GM12878 (cell line): ENCODE results near the gene GMCL1. TPM values are rescaled to one million over a fixed set of nuclear protein-coding genes. Genes with fewer than 3 reads are reported as not detected.

Experiments used
- ATAC-seq: fragments of 200-7000 bp; cut with Tn5 transposase; 3 replicates; pipeline ENCODE4 v1.9.1; 2020; ENCODE audit warnings: mild to moderate bottlenecking, moderate library complexity
- BruUV-seq: library from RNA; stranded (reverse); fragments of 400-500 nt; replicated peaks from 2 replicates; lab custom pipeline; 2021; lab: Mats Ljungman, UMichigan
- CTCF ChIA-PET: fragments of 300-600 bp; sonication (Branson Sonifier 250); formaldehyde crosslinking; extraction: SDS; loops from one replicate; lab custom pipeline; 2021; ENCODE audit warnings: inconsistent platforms; lab: Yijun Ruan, JAX
- POLR2A ChIA-PET: fragments of 350-600 bp; formaldehyde crosslinking; extraction: SDS; loops from one replicate; lab custom pipeline; 2021; ENCODE audit warnings: inconsistent platforms; lab: Charles Lee
- RAD21 ChIA-PET: fragments of 300-600 bp; sonication (Branson Sonifier 250); formaldehyde crosslinking; loops from one replicate; lab custom pipeline; 2023; ENCODE audit warnings: antibody characterized with exemption; ENCODE audit not compliant: unreplicated experiment; lab: Charles Lee
- SMC1A ChIA-PET: fragments of 300-600 bp; sonication (Branson Sonifier 250); formaldehyde crosslinking; loops from one replicate; lab custom pipeline; 2023; ENCODE audit not compliant: unreplicated experiment, uncharacterized antibody; lab: Charles Lee
- DNase-seq: peaks from one replicate; pipeline ENCODE4 v3.0.0-alpha.2; 2011; ENCODE audit warnings: low read depth, low spot score
- FAIRE-seq: peaks from 3 replicates; lab custom pipeline; 2011; peaks lifted over from hg19 to GRCh38; lab: Jason Lieb, UNC
- H2AFZ ChIP-seq: 2 replicates; pipeline ENCODE4 v1.6.0; 2011; ENCODE audit warnings: low read depth, low read length, control low read depth; ENCODE audit not compliant: control insufficient read depth
- H3K27ac ChIP-seq: 2 replicates; pipeline ENCODE4 v1.5.1; 2011; ENCODE audit warnings: control low read depth; ENCODE audit not compliant: control insufficient read depth, insufficient read depth
- H3K27me3 ChIP-seq, 2 experiments: replicated peaks in 1 of 2; 2 replicates each; pipeline versions ENCODE4 v1.6.0 to v1.6.1; 2011; ENCODE audit warnings: low read length in 1 of 2; ENCODE audit not compliant: control insufficient read depth in 2 of 2, insufficient read depth in 2 of 2
- H3K36me3 ChIP-seq, 2 experiments: 2 replicates each; pipeline ENCODE4 v1.5.1; 2011; ENCODE audit warnings: low read length in 1 of 2; ENCODE audit not compliant: control insufficient read depth in 2 of 2, insufficient read depth in 2 of 2
- H3K4me1 ChIP-seq: 2 replicates; pipeline ENCODE4 v1.6.1; 2011; ENCODE audit warnings: mild to moderate bottlenecking, low read length, moderate library complexity, mixed read lengths; ENCODE audit not compliant: control insufficient read depth, insufficient read depth
- H3K4me2 ChIP-seq: 2 replicates; pipeline ENCODE4 v1.6.0; 2011; ENCODE audit warnings: control low read depth; ENCODE audit not compliant: control insufficient read depth, insufficient read depth
- H3K4me3 ChIP-seq: fragments of 200-600 bp; sonication (generic); 2 replicates; pipeline ENCODE4 v1.5.1; 2016
- H3K79me2 ChIP-seq: 2 replicates; pipeline ENCODE4 v1.6.0; 2011; ENCODE audit warnings: low read length; ENCODE audit not compliant: control insufficient read depth, insufficient read depth
- H3K9ac ChIP-seq: 2 replicates; pipeline ENCODE4 v1.8.0; 2011; ENCODE audit warnings: low read length, control low read depth, mixed read lengths; ENCODE audit not compliant: control insufficient read depth, insufficient read depth
- H3K9me3 ChIP-seq: replicated peaks from 3 replicates; pipeline ENCODE4 v1.5.1; 2011; ENCODE audit warnings: mild to moderate bottlenecking, low read length; ENCODE audit not compliant: control insufficient read depth, insufficient read depth
- H4K20me1 ChIP-seq: 2 replicates; pipeline ENCODE4 v1.6.0; 2011; ENCODE audit not compliant: control insufficient read depth, insufficient read depth
- CHD1 ChIP-seq: IDR thresholded peaks from 2 replicates; pipeline ENCODE4 v1.6.1; 2012; ENCODE audit warnings: low read depth, low read length, improper control_type of control experiment
- CREB1 ChIP-seq: IDR thresholded peaks from 2 replicates; pipeline ENCODE4 v1.6.1; 2012; ENCODE audit warnings: low read depth, mild to moderate bottlenecking, inconsistent platforms
- CREM ChIP-seq: IDR thresholded peaks from 2 replicates; pipeline ENCODE4 v1.6.1; 2014; ENCODE audit warnings: antibody characterized with exemption, low read depth
- GABPA ChIP-seq: IDR thresholded peaks from 2 replicates; pipeline ENCODE4 v1.6.1; 2014; ENCODE audit warnings: antibody characterized with exemption, low read depth, mild to moderate bottlenecking, inconsistent platforms
- GATAD2B ChIP-seq: fragments of 450-650 bp; conservative IDR thresholded peaks from 2 replicates; pipeline ENCODE4 v1.6.1; 2017; ENCODE audit warnings: low read depth, mild to moderate bottlenecking, moderate library complexity
- IKZF1 ChIP-seq: fragments of 450-650 bp; conservative IDR thresholded peaks from 2 replicates; pipeline ENCODE4 v1.6.1; 2017; ENCODE audit warnings: antibody characterized with exemption, mild to moderate bottlenecking
- MEF2B ChIP-seq: fragments of 450-650 bp; IDR thresholded peaks from 2 replicates; pipeline ENCODE4 v1.6.1; 2018; ENCODE audit warnings: mild to moderate bottlenecking, moderate library complexity; ENCODE audit not compliant: partially characterized antibody, poor library complexity, severe bottlenecking
- MTA3 ChIP-seq: IDR thresholded peaks from 2 replicates; pipeline ENCODE4 v1.6.1; 2012; ENCODE audit warnings: low read length, inconsistent platforms, borderline replicate concordance
- NBN ChIP-seq: fragments of 450-650 bp; IDR thresholded peaks from 2 replicates; pipeline ENCODE4 v1.6.1; 2016
- NFIC ChIP-seq: IDR thresholded peaks from 2 replicates; pipeline ENCODE4 v1.6.1; 2012; ENCODE audit warnings: low read depth, mild to moderate bottlenecking, inconsistent platforms, low read length, moderate library complexity
- RUNX3 ChIP-seq: IDR thresholded peaks from 2 replicates; pipeline ENCODE4 v1.6.1; 2012; ENCODE audit warnings: low read length, inconsistent platforms
- SP1 ChIP-seq: IDR thresholded peaks from one replicate; pipeline ENCODE4 v1.6.1; 2011; ENCODE audit warnings: low read depth, low read length
- WRNIP1 ChIP-seq: IDR thresholded peaks from 2 replicates; pipeline ENCODE4 v1.6.1; 2011; ENCODE audit warnings: low read depth, low read length, improper control_type of control experiment, borderline replicate concordance
- WGBS: methylation state at CpG from one replicate; pipeline ENCODE4 v1.1.6; 2016; ENCODE audit warnings: low lambda C conversion rate; ENCODE audit not compliant: insufficient replicate concordance, insufficient coverage; ENCODE audit errors: missing lambda C conversion rate; 5-methylcytosine and 5-hydroxymethylcytosine counted together
- in situ Hi-C: fragments of 300-500 bp; cut with MboI; formaldehyde crosslinking; loops from 9 replicates; pipeline ENCODE4 v1.14.3; 2018; ENCODE audit warnings: mixed read lengths
- intact Hi-C: fragments of 100-400 bp; cut with micrococcal nuclease; formaldehyde crosslinking; loops from one replicate; pipeline ENCODE4 v1.14.2; 2022; ENCODE audit not compliant: unreplicated experiment
- polyA plus RNA-seq, 11 experiments: library from polyadenylated mRNA; depleted of rRNA in 4 of 11; unstranded in 6 of 11; stranded (reverse) in 5 of 11; fragments of >200 nt; fragmentation: Nextera tagmentation in 4 of 11; fragmentation: Illumina TruSeq in 1 of 11; extraction: Ambion mirVana in 4 of 11; extraction: Trizol in 1 of 11; gene quantifications; 1 replicate in 1 of 11; 2 replicates in 10 of 11; pipeline versions ENCODE4 v1.2.1 to v1.2.3, GENCODE V29; 2011 to 2016; ENCODE audit warnings: inconsistent platforms in 2 of 11, missing spikeins in 2 of 11, low read depth in 1 of 11
- total RNA-seq, 4 experiments: library from RNA; depleted of rRNA in 3 of 4; stranded (reverse); fragments of >200 nt in 3 of 4; fragmentation: Illumina TruSeq in 1 of 4; extraction: Trizol in 1 of 4; gene quantifications; 2 replicates each; pipeline versions ENCODE4 v1.2.1 to v1.2.3, GENCODE V29; 2013 to 2021
- TF ChIP-seq, protein P1 (sequence below): IDR thresholded peaks from 2 replicates; pipeline ENCODE4 v1.6.1; 2011; ENCODE audit warnings: borderline replicate concordance, low read depth, mild to moderate bottlenecking, moderate library complexity, low read length; ENCODE audit not compliant: insufficient read depth, poor library complexity, severe bottlenecking
- TF ChIP-seq, protein P2 (sequence below): fragments of 450-650 bp; IDR thresholded peaks from 2 replicates; pipeline ENCODE4 v1.6.1; 2016; ENCODE audit warnings: mild to moderate bottlenecking, moderate library complexity, borderline replicate concordance
- TF ChIP-seq, protein P3 (sequence below): IDR thresholded peaks from 2 replicates; pipeline ENCODE4 v1.6.1; 2011; ENCODE audit warnings: borderline replicate concordance, low read depth, mild to moderate bottlenecking, moderate library complexity, mixed read lengths, low read length; ENCODE audit not compliant: insufficient read depth; ENCODE audit errors: extremely low read length

The GMCL1 gene
- total and polyA plus RNA-seq, 10 of the 15 experiments (the other 5 are each of a cell fraction or from before 2014, with no cell fraction given): 3.7 to 21.4 (median 12.3) TPM

DNA sequence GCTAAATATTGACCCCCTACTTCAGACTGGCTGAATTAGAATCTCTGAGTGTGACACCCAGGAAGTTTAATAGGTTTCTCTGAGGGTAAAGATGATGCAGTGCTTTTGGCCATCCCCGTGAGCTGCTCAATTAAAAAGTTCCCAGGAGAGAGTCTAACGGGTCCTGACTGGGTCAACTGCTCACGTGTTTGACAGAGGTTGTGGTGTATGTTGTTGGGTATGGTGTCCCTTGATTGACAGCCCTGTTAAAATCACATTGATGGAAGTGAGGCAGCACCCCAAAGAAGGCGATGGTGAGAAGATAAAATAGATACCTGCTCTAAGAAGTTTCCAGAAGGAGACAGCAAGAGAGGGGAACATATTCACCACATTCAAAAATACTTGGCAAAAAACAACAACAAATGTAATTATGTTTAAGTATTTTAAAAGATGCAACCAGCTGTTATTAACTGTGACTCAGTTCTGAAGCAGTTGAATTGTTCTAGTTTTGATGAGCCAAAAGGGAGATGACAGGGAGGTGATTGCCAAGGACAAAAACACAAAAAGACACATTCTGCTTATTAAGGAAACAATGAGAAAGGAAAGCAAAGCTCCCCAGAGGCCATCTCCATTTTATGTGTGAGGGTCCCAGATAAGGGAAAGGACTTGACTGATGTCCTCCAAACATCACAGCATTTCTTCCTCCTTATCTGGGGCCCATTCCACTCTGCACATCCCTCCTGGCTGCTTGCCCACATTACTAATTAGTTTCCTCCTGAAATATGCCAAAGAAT is 11.5 kb upstream of the GMCL1 start:
- CTCF ChIA-PET: interaction anchor here (1.0 to 13.5 kb wide), 19 partner anchors 10 to 1350 kb away, joined by 3 to 408 read pairs (median 8); partner anchors contain the start of genes ANXA4 and GMCL1
- no peaks in the 10 kb centered on the region for H4K20me1 ChIP-seq
- H3K9ac ChIP-seq: no peak overlapping the region
- no TSS peak for BruUV-seq
- no peak for FAIRE-seq
- H3K27me3 ChIP-seq: no peaks in the 10 kb centered on the region
- H3K36me3 ChIP-seq: peaks cover 2 to 17% of the 10 kb centered on the region in 2 experiments
- SMC1A ChIA-PET: interaction anchor here (0.8 to 8.2 kb wide), 22 partner anchors 8 to 98 kb away, joined by 3 to 290 read pairs (median 17); partner anchors contain the start of genes ANXA4 and SNRNP27
- H3K79me2 ChIP-seq: no peaks in the 10 kb centered on the region
- no peak overlapping the region for H3K4me3 ChIP-seq
- TF ChIP-seq, protein P1, sequence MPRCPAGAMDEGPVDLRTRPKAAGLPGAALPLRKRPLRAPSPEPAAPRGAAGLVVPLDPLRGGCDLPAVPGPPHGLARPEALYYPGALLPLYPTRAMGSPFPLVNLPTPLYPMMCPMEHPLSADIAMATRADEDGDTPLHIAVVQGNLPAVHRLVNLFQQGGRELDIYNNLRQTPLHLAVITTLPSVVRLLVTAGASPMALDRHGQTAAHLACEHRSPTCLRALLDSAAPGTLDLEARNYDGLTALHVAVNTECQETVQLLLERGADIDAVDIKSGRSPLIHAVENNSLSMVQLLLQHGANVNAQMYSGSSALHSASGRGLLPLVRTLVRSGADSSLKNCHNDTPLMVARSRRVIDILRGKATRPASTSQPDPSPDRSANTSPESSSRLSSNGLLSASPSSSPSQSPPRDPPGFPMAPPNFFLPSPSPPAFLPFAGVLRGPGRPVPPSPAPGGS: no peak
- no peak for TF ChIP-seq CREM
- TF ChIP-seq WRNIP1: no peak
- no peak for TF ChIP-seq RUNX3
- no peak for TF ChIP-seq NFIC
- no peak for TF ChIP-seq CHD1
- TF ChIP-seq NBN: no peak
- no peak for TF ChIP-seq MTA3
- TF ChIP-seq IKZF1: no peak
- TF ChIP-seq GATAD2B: no peak
- TF ChIP-seq MEF2B: no peak
- TF ChIP-seq, protein P2, sequence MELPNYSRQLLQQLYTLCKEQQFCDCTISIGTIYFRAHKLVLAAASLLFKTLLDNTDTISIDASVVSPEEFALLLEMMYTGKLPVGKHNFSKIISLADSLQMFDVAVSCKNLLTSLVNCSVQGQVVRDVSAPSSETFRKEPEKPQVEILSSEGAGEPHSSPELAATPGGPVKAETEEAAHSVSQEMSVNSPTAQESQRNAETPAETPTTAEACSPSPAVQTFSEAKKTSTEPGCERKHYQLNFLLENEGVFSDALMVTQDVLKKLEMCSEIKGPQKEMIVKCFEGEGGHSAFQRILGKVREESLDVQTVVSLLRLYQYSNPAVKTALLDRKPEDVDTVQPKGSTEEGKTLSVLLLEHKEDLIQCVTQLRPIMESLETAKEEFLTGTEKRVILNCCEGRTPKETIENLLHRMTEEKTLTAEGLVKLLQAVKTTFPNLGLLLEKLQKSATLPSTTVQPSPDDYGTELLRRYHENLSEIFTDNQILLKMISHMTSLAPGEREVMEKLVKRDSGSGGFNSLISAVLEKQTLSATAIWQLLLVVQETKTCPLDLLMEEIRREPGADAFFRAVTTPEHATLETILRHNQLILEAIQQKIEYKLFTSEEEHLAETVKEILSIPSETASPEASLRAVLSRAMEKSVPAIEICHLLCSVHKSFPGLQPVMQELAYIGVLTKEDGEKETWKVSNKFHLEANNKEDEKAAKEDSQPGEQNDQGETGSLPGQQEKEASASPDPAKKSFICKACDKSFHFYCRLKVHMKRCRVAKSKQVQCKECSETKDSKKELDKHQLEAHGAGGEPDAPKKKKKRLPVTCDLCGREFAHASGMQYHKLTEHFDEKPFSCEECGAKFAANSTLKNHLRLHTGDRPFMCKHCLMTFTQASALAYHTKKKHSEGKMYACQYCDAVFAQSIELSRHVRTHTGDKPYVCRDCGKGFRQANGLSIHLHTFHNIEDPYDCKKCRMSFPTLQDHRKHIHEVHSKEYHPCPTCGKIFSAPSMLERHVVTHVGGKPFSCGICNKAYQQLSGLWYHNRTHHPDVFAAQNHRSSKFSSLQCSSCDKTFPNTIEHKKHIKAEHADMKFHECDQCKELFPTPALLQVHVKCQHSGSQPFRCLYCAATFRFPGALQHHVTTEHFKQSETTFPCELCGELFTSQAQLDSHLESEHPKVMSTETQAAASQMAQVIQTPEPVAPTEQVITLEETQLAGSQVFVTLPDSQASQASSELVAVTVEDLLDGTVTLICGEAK: no peak
- TF ChIP-seq SP1: no peak
- no peak for TF ChIP-seq GABPA
- TF ChIP-seq, protein P3, sequence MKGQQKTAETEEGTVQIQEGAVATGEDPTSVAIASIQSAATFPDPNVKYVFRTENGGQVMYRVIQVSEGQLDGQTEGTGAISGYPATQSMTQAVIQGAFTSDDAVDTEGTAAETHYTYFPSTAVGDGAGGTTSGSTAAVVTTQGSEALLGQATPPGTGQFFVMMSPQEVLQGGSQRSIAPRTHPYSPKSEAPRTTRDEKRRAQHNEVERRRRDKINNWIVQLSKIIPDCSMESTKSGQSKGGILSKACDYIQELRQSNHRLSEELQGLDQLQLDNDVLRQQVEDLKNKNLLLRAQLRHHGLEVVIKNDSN: no peak
- no peak for TF ChIP-seq CREB1
- H3K9me3 ChIP-seq: no peaks in the 10 kb centered on the region
- RAD21 ChIA-PET: interaction anchor here (0.8 to 8.1 kb wide), 12 partner anchors 14 to 172 kb away, joined by 3 to 245 read pairs (median 10); partner anchors contain the start of gene ANXA4
- in situ Hi-C loops (loop anchor here (25.0 kb wide), 1 partner anchor 256 kb away; no protein-coding TSS in a partner anchor), intact Hi-C loops (loop anchor here (1.0 to 5.0 kb wide), 5 partner anchors 15 to 261 kb away; partner anchors contain the start of gene ANXA4)
- ATAC-seq: no peak
- no peak for DNase-seq
- WGBS: 85% methylated on average over 4 of the region's 4 CpGs
- no peak overlapping the region for H2AFZ ChIP-seq
- no peaks in the 10 kb centered on the region for H3K4me1 ChIP-seq
- no peak overlapping the region for H3K27ac ChIP-seq
- POLR2A ChIA-PET: interaction anchor here (0.5 to 4.7 kb wide), 5 partner anchors 15 to 445 kb away, joined by 3 to 22 read pairs (median 5); partner anchors contain the start of gene ANXA4
- no peak overlapping the region for H3K4me2 ChIP-seq
